A549 (cell line): ENCODE results near the gene SYCE1.
"Not testable (repeated sequence)": the region's sequence is repeated elsewhere in the genome, so short reads cannot be mapped to it uniquely, and the experiment has no call there.

ENCODE experiments used
- CTCF ChIP-seq: fragments of >200 bp; sonication (Bioruptor Twin); formaldehyde crosslinking; IDR thresholded peaks from 3 replicates; pipeline ENCODE4 v1.5.1; 2016
- EP300 ChIP-seq, 2 experiments: fragments of >200 bp; sonication (Bioruptor Twin); formaldehyde crosslinking; IDR thresholded peaks; 2 replicates in 1 of 2; 3 replicates in 1 of 2; pipeline ENCODE4 v1.6.1; 2016 to 2017
- MYC ChIP-seq: IDR thresholded peaks from 2 replicates; pipeline ENCODE4 v1.6.1; 2012; ENCODE audit warnings: mild to moderate bottlenecking, inconsistent platforms, low read length, improper control_type of control experiment, borderline replicate concordance
- NFE2L2 ChIP-seq: fragments of 150-350 bp; conservative IDR thresholded peaks from 2 replicates; pipeline ENCODE4 v1.6.1; 2014; ENCODE audit warnings: low read length
- POLR2A ChIP-seq: IDR thresholded peaks from 2 replicates; pipeline ENCODE4 v1.6.1; 2012; ENCODE audit warnings: mild to moderate bottlenecking, low read length
- REST ChIP-seq: fragments of 200-600 bp; sonication (generic); IDR thresholded peaks from 2 replicates; pipeline ENCODE4 v1.6.1; 2016; ENCODE audit warnings: antibody characterized with exemption, mild to moderate bottlenecking, moderate library complexity

- TF ChIP-seq CTCF; REST; EP300 (IDR thresholded peaks at IDR 0.05); NFE2L2; POLR2A; MYC: not testable (repeated sequence)
Measured at GRCh38 chr10:133573460-133573859, 8.1 kb upstream of the SYCE1 start.
